Measurements from ENCODE around the gene SPAG5.

Gene SPAG5

DNA sequence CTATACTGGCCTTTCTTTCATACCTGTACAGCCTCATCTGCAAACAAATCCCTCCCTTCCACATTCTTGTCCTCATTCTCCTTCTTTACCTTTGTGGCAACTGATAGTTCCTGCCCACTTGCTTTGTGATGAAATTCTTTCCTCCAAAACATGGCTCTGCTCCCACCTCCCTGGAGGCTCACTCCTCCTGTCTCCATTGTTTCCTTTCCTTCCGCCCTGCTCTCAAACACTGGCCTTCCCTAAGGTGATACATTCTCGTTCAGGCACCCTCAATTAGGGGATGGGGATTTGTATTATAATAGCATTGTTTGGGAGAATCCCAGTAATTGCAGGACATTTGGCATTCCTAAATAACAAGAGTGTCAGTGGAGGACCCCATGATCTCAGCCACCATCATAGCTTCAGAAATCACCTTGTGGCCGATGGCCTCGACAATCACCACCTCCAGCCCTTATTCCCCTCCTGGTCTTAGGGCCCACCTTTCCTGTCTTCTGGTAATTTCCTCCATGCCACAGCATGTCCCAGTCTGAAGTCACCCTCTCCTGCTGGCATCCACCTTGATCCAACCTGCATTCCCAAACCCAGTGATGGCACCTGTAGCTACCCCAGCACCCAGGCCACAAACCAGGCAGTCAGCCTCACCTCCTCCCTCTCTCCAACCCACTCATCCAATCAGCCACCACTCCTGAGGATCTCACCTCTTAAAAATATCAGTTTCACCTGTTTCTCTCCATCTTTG, 54.3 kb downstream of the SPAG5 start:
- no peak for FAIRE-seq

DNA sequence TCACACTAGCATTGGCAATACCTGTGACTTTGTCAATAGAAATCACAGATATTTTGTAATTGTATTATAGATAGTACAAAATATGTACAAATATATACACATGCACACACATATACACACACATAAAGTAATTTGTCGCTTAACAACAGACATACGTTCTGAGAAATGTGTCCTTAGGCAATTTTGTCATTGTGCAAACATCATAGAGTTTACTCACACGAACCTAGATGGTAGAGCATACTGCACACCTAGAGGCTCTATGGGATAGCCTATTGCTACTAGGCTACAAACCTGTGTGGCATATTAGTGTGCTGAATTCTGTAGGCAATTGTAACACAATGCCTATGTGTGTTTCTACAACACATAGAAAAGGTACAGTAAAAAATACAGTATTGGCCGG, 57.4 kb downstream of the SPAG5 start:
- FAIRE-seq: no peak

- FAIRE-seq: no peak
These were observed 58.6 kb downstream of the SPAG5 start for GRCh38 chr17:28540231-28540630.

DNA sequence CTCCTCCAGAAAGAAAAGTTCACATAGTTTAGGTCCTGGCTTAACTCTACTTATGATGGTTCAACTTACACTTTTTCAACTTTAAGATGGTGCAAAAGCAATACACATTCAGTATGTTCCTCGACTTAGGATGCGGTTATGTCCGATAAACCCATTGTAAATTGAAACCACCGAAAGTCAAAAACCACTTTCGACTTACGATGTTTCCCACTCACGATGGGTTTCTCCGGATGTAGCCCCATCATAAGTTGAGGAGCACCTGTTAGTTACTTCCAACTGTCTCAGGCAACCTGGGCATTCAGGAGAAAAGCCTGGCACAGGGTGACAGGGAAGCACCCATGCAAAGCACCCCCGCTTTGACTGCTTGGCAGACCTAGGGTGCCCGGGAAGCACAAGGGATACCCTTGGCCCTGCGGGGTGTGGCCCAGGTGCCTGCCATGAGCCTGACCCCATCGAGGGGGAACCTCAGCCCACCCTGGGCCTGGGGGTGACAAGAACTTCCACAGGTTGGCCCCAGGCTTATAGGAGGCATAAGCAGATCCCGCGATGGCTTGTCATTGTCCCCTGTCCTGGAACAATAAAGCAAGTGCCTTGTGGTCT, 60.4 kb downstream of the SPAG5 start:
- no peak for FAIRE-seq

GRCh38 chr17:28537219-28537610, 61.6 kb downstream of the SPAG5 start:
- FAIRE-seq: no peak

DNA sequence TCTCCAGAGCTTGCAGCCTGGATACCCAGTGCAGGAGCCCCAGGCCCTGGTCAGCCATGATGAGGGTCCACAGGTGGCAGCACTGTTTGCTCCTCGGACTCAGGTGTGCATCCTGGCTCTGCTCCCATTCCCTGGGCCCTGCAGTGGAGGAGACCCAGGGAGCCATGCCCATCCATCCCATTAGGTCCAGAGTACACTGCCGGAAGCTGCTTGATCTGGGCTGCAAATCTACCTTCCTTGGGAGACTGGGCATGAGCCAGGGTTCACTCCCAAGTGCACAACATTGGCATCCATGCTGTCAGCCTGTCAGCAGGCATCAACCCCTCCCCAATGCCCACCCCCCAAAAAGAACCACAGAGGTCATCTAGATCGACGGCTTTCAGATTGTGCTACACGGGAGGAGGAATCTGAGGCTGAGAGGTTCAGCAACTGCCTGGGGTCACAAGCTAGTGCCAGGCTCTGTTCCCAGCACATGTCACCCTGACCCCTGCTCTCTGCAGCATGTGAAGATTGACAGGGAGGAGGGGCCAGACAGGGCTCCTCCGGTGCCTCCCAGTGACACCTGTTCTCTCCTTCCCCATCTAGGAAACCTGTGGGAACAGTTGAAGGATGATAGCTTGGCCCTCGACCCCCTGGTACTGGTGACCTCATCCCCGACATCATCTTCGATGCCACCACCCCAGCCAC, 62.1 kb downstream of the SPAG5 start:
- no peak for FAIRE-seq

GRCh38 chr17:28534740-28535375, 64.0 kb downstream of the SPAG5 start:
- no peak for FAIRE-seq

- no peak for FAIRE-seq
These were observed 65.6 kb downstream of the SPAG5 start for GRCh38 chr17:28533091-28533807.

DNA sequence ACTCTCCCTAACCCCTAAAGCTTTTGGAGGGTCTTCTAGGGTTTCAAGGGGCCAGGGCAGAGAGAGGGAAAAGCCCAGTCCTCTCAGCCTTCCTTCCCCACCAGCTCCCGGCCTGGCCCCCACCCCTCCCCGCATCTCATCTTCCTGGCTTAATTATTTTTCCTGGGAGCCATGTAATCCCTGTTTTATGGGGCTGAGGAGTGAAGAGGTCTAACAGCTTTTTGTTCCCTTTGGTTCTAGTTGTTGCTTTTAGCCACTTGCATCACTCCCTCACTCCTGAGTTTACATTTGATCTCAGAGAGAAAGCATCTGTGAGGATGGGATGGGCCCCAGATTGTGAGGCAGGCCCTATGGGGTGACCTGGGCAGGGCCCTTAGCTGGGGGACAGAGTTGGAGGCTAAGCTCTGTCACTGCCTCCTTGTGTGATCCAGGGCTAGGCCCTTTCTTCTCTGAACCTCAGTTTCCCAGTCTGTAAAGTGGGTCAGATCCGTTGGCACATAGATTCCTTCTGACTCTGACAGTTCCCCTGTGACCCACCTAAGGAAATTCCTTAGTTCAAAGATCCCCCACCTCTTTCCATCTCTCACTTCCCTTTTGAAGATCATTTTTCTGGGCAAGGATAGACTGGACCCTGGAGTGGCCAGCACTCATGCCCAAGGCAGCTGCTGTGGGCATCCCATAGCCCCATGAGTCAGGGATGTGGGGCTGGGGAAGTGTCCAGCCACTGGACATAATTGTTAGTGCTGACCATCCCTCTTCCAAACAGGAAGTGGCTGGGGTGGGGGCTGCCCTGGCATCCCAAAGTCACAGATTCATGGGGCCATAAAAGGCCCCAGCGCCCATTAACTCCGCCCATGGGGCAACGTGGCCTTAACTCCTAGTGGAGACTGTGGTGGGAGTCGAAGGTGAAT, 66.5 kb downstream of the SPAG5 start:
- FAIRE-seq: no peak

- FAIRE-seq: no peak
These were observed 67.9 kb downstream of the SPAG5 start for GRCh38 chr17:28530926-28531325.

- FAIRE-seq: no peak
These were observed 68.6 kb downstream of the SPAG5 start for GRCh38 chr17:28530250-28530649.

DNA sequence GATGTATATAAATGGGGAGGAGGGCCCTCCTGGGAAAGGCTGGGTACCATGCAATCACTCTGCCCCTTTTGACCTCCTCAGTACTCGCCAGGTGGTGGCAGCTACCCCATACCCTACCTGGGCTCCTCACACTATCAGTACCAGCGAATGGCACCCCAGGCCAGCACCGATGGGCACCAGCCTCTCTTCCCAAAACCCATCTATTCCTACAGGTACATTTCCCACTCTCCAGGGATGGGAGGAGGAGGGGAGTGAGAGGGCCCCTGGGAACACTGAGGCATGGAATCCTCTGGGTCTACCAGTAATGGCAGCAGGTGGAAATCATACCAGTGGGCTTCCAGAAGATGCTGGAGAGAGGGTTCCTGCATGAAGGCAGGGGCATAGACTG, 69.8 kb downstream of the SPAG5 start:
- FAIRE-seq: no peak

- FAIRE-seq: no peak
These were observed 70.4 kb downstream of the SPAG5 start for GRCh38 chr17:28528327-28529012.

DNA sequence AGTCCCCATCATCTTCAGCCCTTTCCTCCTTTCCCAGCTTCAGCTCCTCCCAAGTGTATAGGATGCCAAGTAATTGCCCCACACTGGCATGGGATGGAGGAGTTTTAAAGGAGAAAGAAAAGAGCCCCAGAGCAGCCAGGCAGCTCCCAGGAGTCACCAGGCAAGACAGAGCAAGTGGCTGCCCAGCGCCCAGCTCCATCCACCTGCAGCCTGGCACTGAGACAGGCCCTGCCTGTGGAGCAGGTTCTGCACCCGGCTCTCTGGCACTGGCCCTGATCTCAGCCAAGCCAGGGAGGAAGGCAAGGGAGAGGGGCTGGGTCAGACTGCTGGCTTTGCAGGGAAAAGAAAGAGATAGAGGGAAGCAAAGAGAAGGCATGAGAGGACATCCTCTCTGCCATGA, 71.0 kb downstream of the SPAG5 start:
- no peak for FAIRE-seq
